B cell (primary cell): ENCODE results near the gene TAMALIN. TPM values are rescaled to one million over a fixed set of nuclear protein-coding genes. Genes with fewer than 3 reads are reported as not detected.
A peak's percentile ranks its signal among the peaks of the same experiment; 100 is the strongest.

Source experiments
- ATAC-seq: fragments of 200-7000 bp; cut with Tn5 transposase; one replicate; pipeline ENCODE4 v1.10.0; 2021; ENCODE audit warnings: low read depth, mild to moderate bottlenecking, moderate number of reproducible peaks, moderate library complexity
- CTCF ChIA-PET: fragments of 350-600 bp; sonication (Branson Sonifier 250); formaldehyde crosslinking; loops from one replicate; lab custom pipeline; 2021; ENCODE audit warnings: antibody characterized with exemption, inconsistent platforms; lab: Charles Lee
- POLR2A ChIA-PET: fragments of 350-600 bp; sonication (Branson Sonifier 250); formaldehyde crosslinking; loops from one replicate; lab custom pipeline; 2021; ENCODE audit warnings: antibody characterized with exemption; lab: Charles Lee
- DNase-seq: peaks from one replicate; pipeline ENCODE4 v3.0.0; 2013
- H2AFZ ChIP-seq: 2 replicates; pipeline ENCODE4 v1.6.1; 2012; ENCODE audit warnings: mild to moderate bottlenecking, low read depth, low read length; ENCODE audit not compliant: insufficient read depth, poor library complexity, severe bottlenecking
- H3K27ac ChIP-seq, 2 donors: 1 replicate in 1 of 2; 2 replicates in 1 of 2; pipeline ENCODE4 v1.5.1; 2012 to 2013; ENCODE audit warnings: low read length in 2 of 2, mild to moderate bottlenecking in 2 of 2, moderate library complexity in 1 of 2
- H3K27me3 ChIP-seq, 4 experiments: fragments of 200-600 bp in 1 of 4; sonication (generic) in 1 of 4; replicated peaks in 1 of 4; 1 replicate in 2 of 4; 2 replicates in 2 of 4; pipeline versions ENCODE4 v1.6.1 to v1.7.0; 2013 to 2016; ENCODE audit warnings: low read length in 3 of 4, mild to moderate bottlenecking in 2 of 4, mixed read lengths in 1 of 4, moderate library complexity in 1 of 4; ENCODE audit not compliant: insufficient read depth in 4 of 4, control insufficient read depth in 3 of 4; ENCODE audit errors: control extremely low read depth in 1 of 4
- H3K36me3 ChIP-seq, 2 experiments: replicated peaks in 1 of 2; 1 replicate in 1 of 2; 2 replicates in 1 of 2; pipeline versions ENCODE4 v1.6.1 to v1.7.1; 2013; ENCODE audit warnings: low read length in 1 of 2; ENCODE audit not compliant: insufficient read depth in 2 of 2, control insufficient read depth in 1 of 2; ENCODE audit errors: control extremely low read depth in 1 of 2, extremely low read depth in 1 of 2
- H3K4me1 ChIP-seq, 2 donors: fragments of 200-600 bp in 1 of 2; sonication (generic) in 1 of 2; 1 replicate in 1 of 2; 2 replicates in 1 of 2; pipeline versions ENCODE4 v1.5.1 to v1.6.1; 2013 to 2017; ENCODE audit warnings: low read length in 2 of 2; ENCODE audit not compliant: control insufficient read depth in 2 of 2, insufficient read depth in 2 of 2
- H3K4me2 ChIP-seq: replicated peaks from 2 replicates; pipeline ENCODE3; 2012; ENCODE audit warnings: mild to moderate bottlenecking, low read depth, low read length; ENCODE audit not compliant: poor library complexity, severe bottlenecking
- H3K4me3 ChIP-seq, 5 experiments: fragments of 200-600 bp in 1 of 5; sonication (generic) in 1 of 5; 1 replicate in 3 of 5; 2 replicates in 2 of 5; pipeline versions ENCODE4 v1.5.1 to v1.7.0; 2011 to 2016; ENCODE audit warnings: low read length in 4 of 5, mild to moderate bottlenecking in 4 of 5, low read depth in 2 of 5, control low read depth in 1 of 5, moderate library complexity in 1 of 5; ENCODE audit not compliant: insufficient read depth in 1 of 5; ENCODE audit errors: control extremely low read depth in 1 of 5, extremely low read depth in 1 of 5
- H3K79me2 ChIP-seq: fragments of 200-600 bp; sonication (generic); one replicate; pipeline ENCODE4 v1.6.0; 2016; ENCODE audit warnings: low read length; ENCODE audit not compliant: control insufficient read depth, insufficient read depth
- H3K9ac ChIP-seq: fragments of 200-600 bp; sonication (generic); 2 replicates; pipeline ENCODE4 v1.6.1; 2017; ENCODE audit warnings: mild to moderate bottlenecking, low read length, moderate library complexity
- H3K9me3 ChIP-seq, 3 donors: one replicate each; pipeline versions ENCODE4 v1.6.1 to v1.7.1; 2013; ENCODE audit warnings: low read length in 2 of 3; ENCODE audit not compliant: control insufficient read depth in 2 of 3, insufficient read depth in 1 of 3; ENCODE audit errors: control extremely low read depth in 1 of 3
- H4K20me1 ChIP-seq: 2 replicates; pipeline ENCODE4 v1.6.0; 2012; ENCODE audit warnings: mild to moderate bottlenecking, low read length; ENCODE audit not compliant: insufficient read depth, control insufficient read depth, poor library complexity, severe bottlenecking
- H3K27ac Mint-ChIP-seq: one replicate; pipeline ENCODE4 v1.8.0; 2021; ENCODE audit warnings: mixed read lengths
- H3K27me3 Mint-ChIP-seq: one replicate; pipeline ENCODE4 v1.8.0; 2021; ENCODE audit warnings: mixed read lengths
- H3K4me1 Mint-ChIP-seq: one replicate; pipeline ENCODE4 v1.8.0; 2021; ENCODE audit warnings: mixed read lengths
- H3K4me3 Mint-ChIP-seq: one replicate; pipeline ENCODE4 v1.8.0; 2021; ENCODE audit warnings: mixed read lengths
- H3K9me3 Mint-ChIP-seq: one replicate; pipeline ENCODE4 v1.8.0; 2022; ENCODE audit warnings: mixed read lengths; ENCODE audit not compliant: insufficient read depth
- EZH2 ChIP-seq: IDR thresholded peaks from 2 replicates; pipeline ENCODE4 v1.6.1; 2012; ENCODE audit warnings: borderline replicate concordance, low read depth, mild to moderate bottlenecking, moderate library complexity, low read length; ENCODE audit not compliant: insufficient read depth, poor library complexity, severe bottlenecking
- WGBS: methylation state at CpG from one replicate; pipeline ENCODE4 v1.1.5; 2013; ENCODE audit warnings: missing lambda C conversion rate; ENCODE audit not compliant: insufficient coverage; 5-methylcytosine and 5-hydroxymethylcytosine counted together
- intact Hi-C: fragments of 100-400 bp; cut with micrococcal nuclease; formaldehyde crosslinking; loops from one replicate; pipeline ENCODE4 v1.10.0; 2022
- polyA plus RNA-seq: library from polyadenylated mRNA; depleted of rRNA; stranded (reverse); fragments of >200 nt; gene quantifications from 2 replicates; pipeline ENCODE4 v1.2.3, GENCODE V29; 2012
- total RNA-seq, 2 donors: library from RNA; stranded (reverse); fragments of 120-200 nt in 1 of 2; gene quantifications; 1 replicate in 1 of 2; 2 replicates in 1 of 2; pipeline versions ENCODE4 v1.2.3 to v1.2.4, GENCODE V29; 2013 to 2022
- TF ChIP-seq, protein P1 (sequence below): fragments of 200-600 bp; IDR thresholded peaks from one replicate; pipeline ENCODE4 v1.8.0; 2022; ENCODE audit warnings: antibody characterized with exemption, mild to moderate bottlenecking

The TAMALIN gene
- total and polyA plus RNA-seq, 2 donors (not counting 1 experiment from before 2014, with no cell fraction given): 139 to 151 TPM

DNA sequence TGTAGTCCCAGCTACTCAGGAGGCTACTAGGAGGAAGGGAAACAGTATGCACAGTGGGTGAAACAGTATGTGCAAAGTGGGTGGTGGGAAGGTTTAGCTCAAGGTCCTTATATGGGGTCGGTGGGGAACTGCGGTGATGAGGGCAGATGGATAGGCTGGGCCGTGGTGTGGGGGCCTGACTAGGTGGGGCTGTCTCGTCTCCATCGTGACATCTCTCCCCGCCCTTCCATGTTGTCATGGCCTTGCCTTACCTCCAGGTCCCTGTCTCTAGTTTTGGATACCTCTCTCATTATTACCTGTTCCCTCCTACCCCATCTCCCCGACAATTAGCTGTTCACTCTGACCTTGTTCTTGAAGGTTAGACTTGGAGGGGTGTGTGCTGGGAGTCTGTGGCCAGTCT lies 40.1 kb downstream of the TAMALIN start:
- H4K20me1 ChIP-seq: peaks cover 5% of the 10 kb centered on the region
- Mint-ChIP-seq H3K9me3 (no peaks in the 10 kb centered on the region), H3K4me1 (peaks cover 43% of the 10 kb centered on the region), H3K4me3 (no peak overlapping the region), H3K27ac (no peak overlapping the region), H3K27me3 (no peaks in the 10 kb centered on the region)
- no peak overlapping the region for H3K4me3 ChIP-seq
- DNase-seq (no peak), ATAC-seq (no peak)
- ChIA-PET POLR2A (interaction anchor here (1.2 kb wide), 1 partner anchor 14 kb away, joined by 4 read pairs; no protein-coding TSS in a partner anchor), CTCF (interaction anchor here (0.7 to 32.6 kb wide), 5 partner anchors 17 to 70 kb away, joined by 3 to 1315 read pairs (median 19); partner anchors contain the start of genes ATG101 and SMIM41)
- H3K27me3 ChIP-seq: no peaks in the 10 kb centered on the region
- no peaks in the 10 kb centered on the region for H3K9me3 ChIP-seq
- 100% methylated on average over 3 of the region's 7 CpGs for WGBS
- no peak overlapping the region for H2AFZ ChIP-seq
- TF ChIP-seq EZH2: no peak
- TF ChIP-seq, protein P1, sequence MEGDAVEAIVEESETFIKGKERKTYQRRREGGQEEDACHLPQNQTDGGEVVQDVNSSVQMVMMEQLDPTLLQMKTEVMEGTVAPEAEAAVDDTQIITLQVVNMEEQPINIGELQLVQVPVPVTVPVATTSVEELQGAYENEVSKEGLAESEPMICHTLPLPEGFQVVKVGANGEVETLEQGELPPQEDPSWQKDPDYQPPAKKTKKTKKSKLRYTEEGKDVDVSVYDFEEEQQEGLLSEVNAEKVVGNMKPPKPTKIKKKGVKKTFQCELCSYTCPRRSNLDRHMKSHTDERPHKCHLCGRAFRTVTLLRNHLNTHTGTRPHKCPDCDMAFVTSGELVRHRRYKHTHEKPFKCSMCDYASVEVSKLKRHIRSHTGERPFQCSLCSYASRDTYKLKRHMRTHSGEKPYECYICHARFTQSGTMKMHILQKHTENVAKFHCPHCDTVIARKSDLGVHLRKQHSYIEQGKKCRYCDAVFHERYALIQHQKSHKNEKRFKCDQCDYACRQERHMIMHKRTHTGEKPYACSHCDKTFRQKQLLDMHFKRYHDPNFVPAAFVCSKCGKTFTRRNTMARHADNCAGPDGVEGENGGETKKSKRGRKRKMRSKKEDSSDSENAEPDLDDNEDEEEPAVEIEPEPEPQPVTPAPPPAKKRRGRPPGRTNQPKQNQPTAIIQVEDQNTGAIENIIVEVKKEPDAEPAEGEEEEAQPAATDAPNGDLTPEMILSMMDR: no peak
- peaks cover 50% of the 10 kb centered on the region for H3K79me2 ChIP-seq
- no peak overlapping the region for H3K4me2 ChIP-seq
- H3K27ac ChIP-seq: no peak overlapping the region
- H3K9ac ChIP-seq: no peak overlapping the region
- intact Hi-C loops: no loop called here
- no peaks in the 10 kb centered on the region for H3K36me3 ChIP-seq
- peaks cover 32 to 50% of the 10 kb centered on the region in 2 donors for H3K4me1 ChIP-seq

GRCh38 chr12:52049286-52049685 lies 42.5 kb downstream of the TAMALIN start:
- Histone ChIP-seq H3K4me1 (peaks cover 32 to 47% of the 10 kb centered on the region in 2 donors), H3K36me3 (peaks cover 0 to under 1% of the 10 kb centered on the region in 2 experiments), H3K9me3 (no peaks in the 10 kb centered on the region), H4K20me1 (peaks cover 27% of the 10 kb centered on the region), H3K27ac (no peak overlapping the region), H3K27me3 (no peaks in the 10 kb centered on the region), H3K79me2 (peaks cover 30% of the 10 kb centered on the region), H3K4me3 (no peak overlapping the region), H2AFZ (no peak overlapping the region), H3K9ac (no peak overlapping the region), H3K4me2 (no peak overlapping the region)
- 89% methylated on average over 3 of the region's 4 CpGs for WGBS
- Mint-ChIP-seq H3K4me1 (peaks cover 54% of the 10 kb centered on the region), H3K27ac (peak overlapping the region; percentile 99), H3K9me3 (no peaks in the 10 kb centered on the region), H3K27me3 (no peaks in the 10 kb centered on the region), H3K4me3 (peak overlapping the region; percentile 100)
- TF ChIP-seq EZH2: no peak
- TF ChIP-seq, protein P1: no peak
- POLR2A ChIA-PET: no interaction called here
- ATAC-seq (no peak), DNase-seq (no peak)
- intact Hi-C loops: no loop called here
- CTCF ChIA-PET: interaction anchor here (1.4 to 32.6 kb wide), 4 partner anchors 10 to 26 kb away, joined by 5 to 1315 read pairs (median 16); partner anchors contain the start of genes ATG101 and SMIM41
